ENCODE results near the gene ADGRV1. TPM values are rescaled to one million over a fixed set of nuclear protein-coding genes. Genes with fewer than 3 reads are reported as not detected.

The ADGRV1 gene
- total and polyA plus RNA-seq, 2 experiments from 2014 or later, result 15.5 to 19.6 TPM

GRCh38 chr5:91111473-91112238, 553.1 kb downstream of the ADGRV1 start:
- no peak for DNase-seq (ENCODE audit: low read depth in 1 of 2, low spot score in 1 of 2)
- Histone ChIP-seq H3K4me1 (ENCODE audit: low read depth) (no peaks in the 10 kb centered on the region), H3K9me3 (ENCODE audit: low read depth) (no peaks in the 10 kb centered on the region), H3K27ac (no peak overlapping the region), H3K4me3 (no peak overlapping the region), H3K27me3 (no peaks in the 10 kb centered on the region), H3K36me3 (no peaks in the 10 kb centered on the region)
- TF ChIP-seq CTCF (IDR thresholded peaks at IDR 0.05; ENCODE audit: low read depth, low read length), result no peak

GRCh38 chr5:91114658-91115057, 556.1 kb downstream of the ADGRV1 start:
- Histone ChIP-seq H3K27me3 (no peaks in the 10 kb centered on the region), H3K27ac (no peak overlapping the region), H3K4me1 (ENCODE audit: low read depth) (peaks cover 11% of the 10 kb centered on the region), H3K9me3 (ENCODE audit: low read depth) (no peaks in the 10 kb centered on the region), H3K36me3 (no peaks in the 10 kb centered on the region), H3K4me3 (no peak overlapping the region)
- TF ChIP-seq CTCF (IDR thresholded peaks at IDR 0.05; ENCODE audit: low read depth, low read length), result no peak
- DNase-seq (ENCODE audit: low read depth in 1 of 2, low spot score in 1 of 2), result peak in 1 of 2 donors; percentile 21

DNA sequence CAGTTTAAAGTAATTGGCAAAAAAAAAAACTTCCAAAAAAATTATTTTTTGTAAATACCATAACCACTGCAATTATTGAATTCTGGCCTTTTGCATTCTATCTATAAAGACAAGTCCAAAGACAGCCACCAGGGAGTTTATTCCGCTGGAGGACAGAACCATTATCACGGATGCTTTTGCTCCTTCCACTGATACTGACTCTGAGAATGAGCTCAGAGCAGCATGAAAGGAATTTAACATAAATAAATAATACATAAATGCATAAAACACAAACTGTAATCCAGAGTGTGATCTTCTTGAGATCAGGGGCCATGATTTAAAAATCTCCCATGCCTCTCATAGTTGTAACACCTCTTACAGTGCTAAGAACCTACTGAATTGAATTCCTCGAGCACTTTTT, 559.8 kb downstream of the ADGRV1 start:
- DNase-seq (ENCODE audit: low read depth in 1 of 2, low spot score in 1 of 2), result no peak
- H3K27ac ChIP-seq, result no peak overlapping the region

GRCh38 chr5:91118796-91119195, 560.2 kb downstream of the ADGRV1 start:
- Histone ChIP-seq H3K27me3 (no peaks in the 10 kb centered on the region), H3K4me1 (ENCODE audit: low read depth) (peaks cover 17% of the 10 kb centered on the region), H3K9me3 (ENCODE audit: low read depth) (no peaks in the 10 kb centered on the region), H3K4me3 (no peak overlapping the region), H3K27ac (no peak overlapping the region), H3K36me3 (no peaks in the 10 kb centered on the region)
- TF ChIP-seq CTCF (IDR thresholded peaks at IDR 0.05; ENCODE audit: low read depth, low read length), result no peak
- DNase-seq (ENCODE audit: low read depth in 1 of 2, low spot score in 1 of 2), result peak in 1 of 2 donors; percentile 26

More for the DNA sequence above, 559.8 kb downstream of the ADGRV1 start:
- no peak overlapping the region for H3K4me3 ChIP-seq
- no peaks in the 10 kb centered on the region for H3K27me3 ChIP-seq
- H3K9me3 ChIP-seq (ENCODE audit: low read depth), result no peaks in the 10 kb centered on the region
- TF ChIP-seq CTCF (IDR thresholded peaks at IDR 0.05; ENCODE audit: low read depth, low read length), result no peak
- no peaks in the 10 kb centered on the region for H3K36me3 ChIP-seq
- H3K4me1 ChIP-seq (ENCODE audit: low read depth), result peaks cover 17% of the 10 kb centered on the region

- no peaks in the 10 kb centered on the region for H3K9me3 ChIP-seq (ENCODE audit: low read depth)
- no peak overlapping the region for H3K4me3 ChIP-seq
- H3K27ac ChIP-seq, result no peak overlapping the region
- no peaks in the 10 kb centered on the region for H3K27me3 ChIP-seq
- H3K4me1 ChIP-seq (ENCODE audit: low read depth), result peaks cover 17% of the 10 kb centered on the region
- no peak for DNase-seq (ENCODE audit: low read depth in 1 of 2, low spot score in 1 of 2)
- H3K36me3 ChIP-seq, result no peaks in the 10 kb centered on the region
- TF ChIP-seq CTCF (IDR thresholded peaks at IDR 0.05; ENCODE audit: low read depth, low read length), result no peak
Observed at GRCh38 chr5:91119217-91119616, 560.6 kb downstream of the ADGRV1 start.
